HepG2 (cell line): ENCODE results near the gene SEC14L1. TPM values are rescaled to one million over a fixed set of nuclear protein-coding genes. Genes with fewer than 3 reads are reported as not detected.

Source experiments
- ATAC-seq: fragments of 200-7000 bp; cut with Tn5 transposase; 3 replicates; pipeline ENCODE4 v1.9.1; 2020; ENCODE audit warnings: mild to moderate bottlenecking, moderate library complexity
- BruUV-seq: library from RNA; stranded (reverse); fragments of 400-500 nt; replicated peaks from 2 replicates; lab custom pipeline; 2021; lab: Mats Ljungman, UMichigan
- CTCF ChIA-PET: fragments of 300-600 bp; formaldehyde crosslinking; extraction: SDS; loops from one replicate; lab custom pipeline; 2021; ENCODE audit warnings: low total read pairs, inconsistent platforms, low intra/inter-chr PET ratio; lab: Yijun Ruan, JAX
- POLR2A ChIA-PET: fragments of 350-600 bp; sonication (Branson Sonifier 250); formaldehyde crosslinking; loops from one replicate; lab custom pipeline; 2020; ENCODE audit warnings: antibody characterized with exemption, inconsistent platforms; lab: Yijun Ruan, JAX
- DNase-seq: peaks from one replicate; pipeline ENCODE4 v3.0.0-alpha.2; 2015; ENCODE audit warnings: low spot score
- FAIRE-seq: peaks from 3 replicates; lab custom pipeline; 2011; peaks lifted over from hg19 to GRCh38; lab: Jason Lieb, UNC
- H2AFZ ChIP-seq: one replicate; pipeline ENCODE4 v1.6.1; 2011; ENCODE audit warnings: low read length, inconsistent platforms
- H3K27ac ChIP-seq: fragments of 300-600 bp; 3 replicates; pipeline ENCODE4 v1.8.0; 2011; ENCODE audit warnings: mixed run types, mild to moderate bottlenecking, mixed read lengths, low read length, inconsistent platforms; ENCODE audit not compliant: insufficient read depth; ENCODE audit errors: extremely low read length
- H3K27me3 ChIP-seq, 2 experiments: fragments of 200-600 bp in 1 of 2; 2 replicates in 1 of 2; 3 replicates in 1 of 2; pipeline versions ENCODE4 v1.6.0 to v1.8.0; 2011; ENCODE audit warnings: low read length in 2 of 2, mild to moderate bottlenecking in 2 of 2, moderate library complexity in 2 of 2, inconsistent platforms in 1 of 2; ENCODE audit not compliant: insufficient read depth in 2 of 2, control insufficient read depth in 1 of 2
- H3K36me3 ChIP-seq, 2 experiments: fragments of 200-600 bp in 1 of 2; replicated peaks in 1 of 2; 2 replicates in 1 of 2; 3 replicates in 1 of 2; pipeline versions ENCODE4 v1.5.1 to v1.8.0; 2011; ENCODE audit warnings: low read length in 2 of 2, inconsistent platforms in 1 of 2; ENCODE audit not compliant: insufficient read depth in 2 of 2, control insufficient read depth in 1 of 2
- H3K4me1 ChIP-seq: 2 replicates; pipeline ENCODE4 v1.5.1; 2012; ENCODE audit warnings: low read length, inconsistent platforms; ENCODE audit not compliant: insufficient read depth
- H3K4me2 ChIP-seq: 2 replicates; pipeline ENCODE4 v1.6.0; 2011; ENCODE audit warnings: low read depth, low read length, inconsistent platforms
- H3K4me3 ChIP-seq, 3 experiments: fragments of 200-600 bp in 1 of 3; sonication (generic), shearing (Covaris generic) in 1 of 3; replicated peaks in 1 of 3; 2 replicates each; pipeline ENCODE4 v1.5.1; 2011 to 2016; ENCODE audit warnings: low read length in 3 of 3, inconsistent platforms in 2 of 3, low read depth in 2 of 3, mild to moderate bottlenecking in 2 of 3, control low read depth in 1 of 3, mixed read lengths in 1 of 3; ENCODE audit not compliant: insufficient read depth in 1 of 3
- H3K79me2 ChIP-seq: one replicate; pipeline ENCODE4 v1.6.1; 2011; ENCODE audit warnings: low read length, inconsistent platforms; ENCODE audit not compliant: insufficient read depth
- H3K9ac ChIP-seq: 2 replicates; pipeline ENCODE4 v1.6.0; 2011; ENCODE audit warnings: mild to moderate bottlenecking, low read depth, low read length, inconsistent platforms; ENCODE audit not compliant: insufficient read depth
- H3K9me3 ChIP-seq: 2 replicates; pipeline ENCODE4 v1.5.1; 2012; ENCODE audit warnings: mild to moderate bottlenecking, low read length
- H4K20me1 ChIP-seq: 2 replicates; pipeline ENCODE4 v1.6.0; 2011; ENCODE audit warnings: inconsistent platforms, mild to moderate bottlenecking, low read length, moderate library complexity; ENCODE audit not compliant: insufficient read depth
- EED ChIP-seq: sonication (generic); formaldehyde crosslinking; IDR thresholded peaks from 2 replicates; pipeline ENCODE4 v1.5.0; 2020; ENCODE audit warnings: mild to moderate bottlenecking, missing genetic modification reagents
- HNF4A ChIP-seq: sonication (generic); formaldehyde crosslinking; IDR thresholded peaks from 2 replicates; pipeline ENCODE4 v1.4.0; 2020; ENCODE audit warnings: missing genetic modification reagents
- KDM3A ChIP-seq: IDR thresholded peaks from 2 replicates; pipeline ENCODE4 v1.6.1; 2018; ENCODE audit warnings: low read depth, missing compliant biosample characterization
- NFE2 ChIP-seq: sonication (generic); formaldehyde crosslinking; IDR thresholded peaks from 2 replicates; pipeline ENCODE4 v1.4.0; 2020; ENCODE audit warnings: missing genetic modification reagents
- NR2F2 ChIP-seq: IDR thresholded peaks from 2 replicates; pipeline ENCODE4 v1.6.1; 2012; ENCODE audit warnings: low read depth, inconsistent platforms, borderline replicate concordance
- REXO4 ChIP-seq: sonication (generic); formaldehyde crosslinking; IDR thresholded peaks from 2 replicates; pipeline ENCODE4 v1.8.0; 2022; ENCODE audit warnings: missing genetic modification reagents, mild to moderate bottlenecking, borderline replicate concordance
- SPEN ChIP-seq: sonication (generic); formaldehyde crosslinking; IDR thresholded peaks from 2 replicates; pipeline ENCODE4 v1.5.1; 2020; ENCODE audit warnings: low read depth, mild to moderate bottlenecking, missing genetic modification reagents
- ZNF616 ChIP-seq: sonication (generic); formaldehyde crosslinking; IDR thresholded peaks from 2 replicates; pipeline ENCODE4 v1.5.0; 2020; ENCODE audit warnings: low read depth, mild to moderate bottlenecking, missing genetic modification reagents
- WGBS: methylation state at CpG from one replicate; pipeline ENCODE4 v1.1.6; 2017; ENCODE audit warnings: low lambda C conversion rate; 5-methylcytosine and 5-hydroxymethylcytosine counted together
- in situ Hi-C: cut with HindIII; loops from 2 replicates; pipeline ENCODE4 v1.10.0; 2017; ENCODE audit warnings: low pct_unique_long_range_greater_than_20kb; ENCODE audit not compliant: extremely low pct_ligation_motif_present
- intact Hi-C: fragments of 100-400 bp; cut with micrococcal nuclease; formaldehyde crosslinking; loops from one replicate; pipeline ENCODE4 v1.10.0; 2022; ENCODE audit not compliant: unreplicated experiment
- polyA plus RNA-seq, 8 experiments: library from polyadenylated mRNA; depleted of rRNA in 3 of 8; stranded (reverse) in 7 of 8; unstranded in 1 of 8; fragments of >200 nt; fragmentation: Illumina TruSeq in 4 of 8; extraction: Trizol in 4 of 8; gene quantifications; 2 replicates each; pipeline versions ENCODE4 v1.2.1 to v1.2.3, GENCODE V29; 2011 to 2016; ENCODE audit warnings: low read depth in 4 of 8, missing spikeins in 1 of 8, mixed read lengths in 1 of 8; ENCODE audit not compliant: insufficient read depth in 1 of 8
- total RNA-seq, 5 experiments: library from RNA; depleted of rRNA; stranded (reverse); fragments of >200 nt; fragmentation: Illumina TruSeq; extraction: Trizol; gene quantifications; 2 replicates each; pipeline ENCODE4 v1.2.3, GENCODE V29; 2016; ENCODE audit warnings: low read depth in 1 of 5
- TF ChIP-seq, protein P1 (sequence below): IDR thresholded peaks from 2 replicates; pipeline ENCODE4 v1.6.1; 2016; ENCODE audit warnings: low read depth

The SEC14L1 gene
- total and polyA plus RNA-seq, 2 of the 13 experiments (the other 11 are each of a cell fraction or from before 2014, with no cell fraction given), result 26.3 to 43.9 TPM

GRCh38 chr17:77222356-77222755, 81.6 kb downstream of the SEC14L1 start:
- Histone ChIP-seq H3K9ac (no peak overlapping the region), H3K36me3 (peaks cover 4 to 6% of the 10 kb centered on the region in 2 experiments; a peak in 4 of 5 replicates), H4K20me1 (no peaks in the 10 kb centered on the region), H3K9me3 (peaks cover 6% of the 10 kb centered on the region; the same call in 1 of the 2 replicates), H2AFZ (no peak overlapping the region), H3K27ac (no peak overlapping the region), H3K79me2 (no peaks in the 10 kb centered on the region), H3K4me1 (peaks cover 7% of the 10 kb centered on the region; the same call in 1 of the 2 replicates), H3K4me2 (no peak overlapping the region), H3K27me3 (peaks cover 1 to 6% of the 10 kb centered on the region in 2 experiments; a peak in 1 of 5 replicates), H3K4me3 (no peak overlapping the region)
- CTCF ChIA-PET, result no interaction called here
- intact Hi-C loops, result no loop called here
- ATAC-seq, result no peak
- TF ChIP-seq EED (CRISPR knock-in tag), result no peak
- TF ChIP-seq NR2F2, result no peak
- no peak for TF ChIP-seq SPEN (CRISPR knock-in tag)
- TF ChIP-seq HNF4A (CRISPR knock-in tag), result no peak
- TF ChIP-seq KDM3A (CRISPR knock-in tag), result no peak
- TF ChIP-seq NFE2 (CRISPR knock-in tag), result no peak
- no peak for TF ChIP-seq REXO4
- TF ChIP-seq, protein P1, sequence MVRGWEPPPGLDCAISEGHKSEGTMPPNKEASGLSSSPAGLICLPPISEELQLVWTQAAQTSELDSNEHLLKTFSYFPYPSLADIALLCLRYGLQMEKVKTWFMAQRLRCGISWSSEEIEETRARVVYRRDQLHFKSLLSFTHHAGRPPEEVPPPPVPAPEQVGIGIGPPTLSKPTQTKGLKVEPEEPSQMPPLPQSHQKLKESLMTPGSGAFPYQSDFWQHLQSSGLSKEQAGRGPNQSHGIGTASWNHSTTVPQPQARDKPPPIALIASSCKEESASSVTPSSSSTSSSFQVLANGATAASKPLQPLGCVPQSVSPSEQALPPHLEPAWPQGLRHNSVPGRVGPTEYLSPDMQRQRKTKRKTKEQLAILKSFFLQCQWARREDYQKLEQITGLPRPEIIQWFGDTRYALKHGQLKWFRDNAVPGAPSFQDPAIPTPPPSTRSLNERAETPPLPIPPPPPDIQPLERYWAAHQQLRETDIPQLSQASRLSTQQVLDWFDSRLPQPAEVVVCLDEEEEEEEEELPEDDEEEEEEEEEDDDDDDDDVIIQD (CRISPR knock-in tag), result no peak
- TF ChIP-seq ZNF616 (CRISPR knock-in tag), result no peak
- BruUV-seq, result no TSS peak
- DNase-seq, result no peak
- WGBS, result 83% methylated on average over 7 of the region's 7 CpGs
- in situ Hi-C loops, result no loop called here
- POLR2A ChIA-PET, result no interaction called here
- no peak for FAIRE-seq
